Caco-2 (cell line): ENCODE results near the gene VAC14. TPM values are rescaled to one million over a fixed set of nuclear protein-coding genes. Genes with fewer than 3 reads are reported as not detected.

ENCODE experiments used
- BruUV-seq: library from RNA; stranded (reverse); fragments of 400-500 nt; replicated peaks from 2 replicates; lab custom pipeline; 2021; lab: Mats Ljungman, UMichigan
- CTCF ChIA-PET: fragments of 300-600 bp; sonication (Branson Sonifier 250); formaldehyde crosslinking; loops from one replicate; lab custom pipeline; 2022; ENCODE audit warnings: antibody characterized with exemption; lab: Charles Lee
- POLR2A ChIA-PET: fragments of 300-600 bp; sonication (Branson Sonifier 250); formaldehyde crosslinking; loops from one replicate; lab custom pipeline; 2022; ENCODE audit warnings: antibody characterized with exemption; lab: Charles Lee
- DNase-seq, 2 experiments: peaks; one replicate each; pipeline versions ENCODE4 v3.0.0 to v3.0.0-alpha.2; 2020 to 2022
- H3K27me3 ChIP-seq: replicated peaks from 2 replicates; pipeline ENCODE4 v1.6.0; 2011; ENCODE audit warnings: low read length; ENCODE audit not compliant: control insufficient read depth, insufficient read depth
- H3K36me3 ChIP-seq: 2 replicates; pipeline ENCODE4 v1.5.1; 2011; ENCODE audit warnings: low read length; ENCODE audit not compliant: control insufficient read depth, insufficient read depth
- H3K4me1 ChIP-seq: fragments of 250-450 bp; sonication (Bioruptor Pico); 2 replicates; pipeline ENCODE4 v1.5.1; 2020; ENCODE audit warnings: mild to moderate bottlenecking
- H3K4me3 ChIP-seq: 2 replicates; pipeline ENCODE4 v1.5.1; 2011; ENCODE audit warnings: low read depth, mild to moderate bottlenecking, control low read depth, low read length
- H3K9me3 ChIP-seq: fragments of 250-450 bp; sonication (Bioruptor Pico); 2 replicates; pipeline ENCODE4 v1.5.1; 2020; ENCODE audit warnings: mild to moderate bottlenecking, moderate library complexity
- H3K27ac Mint-ChIP-seq: one replicate; pipeline ENCODE4 v1.8.0; 2022; ENCODE audit warnings: mixed read lengths; ENCODE audit not compliant: unreplicated experiment
- H3K27me3 Mint-ChIP-seq: one replicate; pipeline ENCODE4 v1.8.0; 2022; ENCODE audit warnings: mixed read lengths; ENCODE audit not compliant: insufficient read depth, unreplicated experiment
- H3K36me3 Mint-ChIP-seq: one replicate; pipeline ENCODE4 v1.8.0; 2022; ENCODE audit warnings: mild to moderate bottlenecking, mixed read lengths; ENCODE audit not compliant: insufficient read depth, unreplicated experiment
- H3K4me1 Mint-ChIP-seq: one replicate; pipeline ENCODE4 v1.8.0; 2022; ENCODE audit warnings: low read depth, mixed read lengths; ENCODE audit not compliant: unreplicated experiment
- H3K4me3 Mint-ChIP-seq: one replicate; pipeline ENCODE4 v1.8.0; 2022; ENCODE audit warnings: mild to moderate bottlenecking, moderate library complexity, mixed read lengths; ENCODE audit not compliant: unreplicated experiment
- H3K9me3 Mint-ChIP-seq: one replicate; pipeline ENCODE4 v1.8.0; 2022; ENCODE audit warnings: mixed read lengths; ENCODE audit not compliant: unreplicated experiment
- CTCF ChIP-seq, 2 experiments: fragments of 200-600 bp in 1 of 2; IDR thresholded peaks; 1 replicate in 1 of 2; 2 replicates in 1 of 2; pipeline versions ENCODE4 v1.5.1 to v1.8.0; 2011 to 2022; ENCODE audit warnings: antibody characterized with exemption in 1 of 2, control low read depth in 1 of 2, inconsistent platforms in 1 of 2, low read depth in 1 of 2, low read length in 1 of 2, mild to moderate bottlenecking in 1 of 2, moderate library complexity in 1 of 2; ENCODE audit not compliant: insufficient read depth in 1 of 2, severe bottlenecking in 1 of 2, unreplicated experiment in 1 of 2
- intact Hi-C: fragments of 100-400 bp; cut with micrococcal nuclease; formaldehyde crosslinking; loops from one replicate; pipeline ENCODE4 v1.10.0; 2022; ENCODE audit not compliant: unreplicated experiment
- total RNA-seq: library from RNA; stranded (reverse); gene quantifications from 2 replicates; pipeline ENCODE4 v1.2.3, GENCODE V29; 2022

VAC14 gene
- total RNA-seq, 1 experiment from 2014 or later = 63.5 TPM

GRCh38 chr16:70650216-70650615 lies 150.7 kb downstream of the VAC14 start:
- intact Hi-C loops = loop anchor here (5.0 kb wide), 1 partner anchor 268 kb away; no protein-coding TSS in a partner anchor
- no peak overlapping the region for H3K4me3 ChIP-seq
- H3K4me1 Mint-ChIP-seq = peaks cover 12% of the 10 kb centered on the region
- H3K27ac Mint-ChIP-seq = no peak overlapping the region
- no TSS peak for BruUV-seq
- no peaks in the 10 kb centered on the region for H3K36me3 Mint-ChIP-seq
- ChIA-PET POLR2A (no interaction called here), CTCF (interaction anchor here (0.7 kb wide), 1 partner anchor 125 kb away, joined by 3 read pairs; no protein-coding TSS in a partner anchor)
- no peaks in the 10 kb centered on the region for H3K27me3 Mint-ChIP-seq
- no peak for TF ChIP-seq CTCF (IDR thresholded peaks at IDR 0.05; ENCODE audit: insufficient read depth in 1 of 2, low read depth in 1 of 2, low read length in 1 of 2, severe bottlenecking in 1 of 2, unreplicated experiment in 1 of 2)
- H3K9me3 Mint-ChIP-seq = no peaks in the 10 kb centered on the region
- no peaks in the 10 kb centered on the region for H3K36me3 ChIP-seq
- H3K4me1 ChIP-seq = no peaks in the 10 kb centered on the region
- H3K9me3 ChIP-seq = no peaks in the 10 kb centered on the region
- no peak for DNase-seq
- H3K27me3 ChIP-seq = no peaks in the 10 kb centered on the region
- H3K4me3 Mint-ChIP-seq = no peak overlapping the region

DNA sequence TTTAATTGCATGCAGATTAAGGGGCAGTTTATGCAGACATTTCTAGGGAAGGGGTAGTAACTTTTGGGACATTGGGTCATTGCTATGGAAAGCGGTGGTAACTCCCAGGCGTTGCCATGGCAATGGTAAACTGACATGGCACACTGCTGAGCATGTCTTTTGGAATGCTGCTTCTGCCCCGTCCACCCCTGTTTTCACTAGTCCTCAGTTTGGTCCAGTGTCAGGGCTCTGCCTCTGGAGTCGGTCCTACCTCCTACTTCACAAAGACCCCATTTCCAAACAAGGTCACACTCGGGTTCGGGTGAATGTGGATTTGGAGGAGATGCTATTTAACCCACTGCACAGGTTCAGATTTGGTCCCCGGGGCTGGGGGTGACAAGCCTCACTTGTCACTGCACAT lies 151.7 kb downstream of the VAC14 start:
- intact Hi-C loops = no loop called here
- H3K4me1 Mint-ChIP-seq = peaks cover 12% of the 10 kb centered on the region
- TF ChIP-seq CTCF (IDR thresholded peaks at IDR 0.05; ENCODE audit: insufficient read depth in 1 of 2, low read depth in 1 of 2, low read length in 1 of 2, severe bottlenecking in 1 of 2, unreplicated experiment in 1 of 2) = no peak
- H3K36me3 Mint-ChIP-seq = no peaks in the 10 kb centered on the region
- no peak overlapping the region for H3K27ac Mint-ChIP-seq
- H3K9me3 ChIP-seq = no peaks in the 10 kb centered on the region
- POLR2A ChIA-PET = no interaction called here
- no peaks in the 10 kb centered on the region for H3K27me3 ChIP-seq
- H3K27me3 Mint-ChIP-seq = no peaks in the 10 kb centered on the region
- DNase-seq = no peak
- no peaks in the 10 kb centered on the region for H3K36me3 ChIP-seq
- H3K4me1 ChIP-seq = no peaks in the 10 kb centered on the region
- BruUV-seq = no TSS peak
- CTCF ChIA-PET = no interaction called here
- no peak overlapping the region for H3K4me3 ChIP-seq
- no peak overlapping the region for H3K4me3 Mint-ChIP-seq
- H3K9me3 Mint-ChIP-seq = no peaks in the 10 kb centered on the region

DNA sequence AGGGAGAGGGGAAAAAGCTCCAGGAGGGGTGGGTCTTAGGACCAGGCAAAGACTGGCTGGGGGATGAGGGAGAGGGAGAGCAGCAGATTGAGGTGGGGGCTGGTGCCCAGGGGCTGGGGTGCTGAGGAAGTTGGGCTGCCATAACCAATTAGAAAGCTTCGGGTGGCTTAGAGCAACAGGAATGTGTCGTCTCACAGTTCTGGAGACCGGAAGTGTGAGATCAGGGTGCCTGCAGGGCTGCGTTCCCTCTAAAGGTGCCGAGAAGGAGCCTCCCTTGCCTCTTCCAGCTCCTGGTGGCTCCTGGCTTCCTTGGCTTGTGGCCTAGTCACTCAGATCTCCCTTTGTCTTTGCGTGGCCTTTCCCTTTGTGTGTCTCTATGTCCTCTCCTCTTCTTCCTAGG lies 152.4 kb downstream of the VAC14 start:
- H3K4me3 Mint-ChIP-seq = no peak overlapping the region
- no peak overlapping the region for H3K27ac Mint-ChIP-seq
- H3K27me3 Mint-ChIP-seq = no peaks in the 10 kb centered on the region
- Histone ChIP-seq H3K4me3 (no peak overlapping the region), H3K27me3 (no peaks in the 10 kb centered on the region), H3K9me3 (no peaks in the 10 kb centered on the region), H3K4me1 (no peaks in the 10 kb centered on the region), H3K36me3 (no peaks in the 10 kb centered on the region)
- peaks cover 6% of the 10 kb centered on the region for H3K4me1 Mint-ChIP-seq
- CTCF ChIA-PET = no interaction called here
- no peaks in the 10 kb centered on the region for H3K9me3 Mint-ChIP-seq
- no peak for TF ChIP-seq CTCF (IDR thresholded peaks at IDR 0.05; ENCODE audit: insufficient read depth in 1 of 2, low read depth in 1 of 2, low read length in 1 of 2, severe bottlenecking in 1 of 2, unreplicated experiment in 1 of 2)
- POLR2A ChIA-PET = interaction anchor here (0.7 kb wide), 1 partner anchor 14 kb away, joined by 9 read pairs; no protein-coding TSS in a partner anchor
- intact Hi-C loops = no loop called here
- H3K36me3 Mint-ChIP-seq = no peaks in the 10 kb centered on the region
- no peak for DNase-seq
- BruUV-seq = no TSS peak
